ENCODE measurements around the gene TYRP1.

Gene TYRP1

DNA sequence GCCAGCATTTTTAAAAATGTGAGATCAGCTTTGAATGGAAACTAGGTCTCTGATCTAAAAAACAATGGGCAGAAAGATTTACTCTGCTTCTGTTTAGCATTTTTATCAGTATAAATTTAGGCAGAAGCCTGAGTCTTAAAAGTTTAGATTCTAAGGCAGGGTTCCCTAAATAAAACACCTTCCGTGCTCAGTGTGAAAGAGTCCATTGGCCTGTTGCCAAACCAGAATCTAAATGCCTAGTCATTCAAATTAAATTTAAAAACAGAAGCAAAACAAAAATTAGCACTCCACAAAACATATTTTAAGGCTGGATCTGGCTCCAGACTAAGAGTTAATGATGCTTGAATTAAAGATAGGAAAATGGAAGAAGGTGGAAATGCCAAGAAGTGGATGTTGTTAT, 4.5 kb downstream of the TYRP1 start:
- DNase-seq = peak; percentile 74

GRCh38 chr9:12698266-12698665, 5.1 kb downstream of the TYRP1 start:
- no peak for DNase-seq

DNA sequence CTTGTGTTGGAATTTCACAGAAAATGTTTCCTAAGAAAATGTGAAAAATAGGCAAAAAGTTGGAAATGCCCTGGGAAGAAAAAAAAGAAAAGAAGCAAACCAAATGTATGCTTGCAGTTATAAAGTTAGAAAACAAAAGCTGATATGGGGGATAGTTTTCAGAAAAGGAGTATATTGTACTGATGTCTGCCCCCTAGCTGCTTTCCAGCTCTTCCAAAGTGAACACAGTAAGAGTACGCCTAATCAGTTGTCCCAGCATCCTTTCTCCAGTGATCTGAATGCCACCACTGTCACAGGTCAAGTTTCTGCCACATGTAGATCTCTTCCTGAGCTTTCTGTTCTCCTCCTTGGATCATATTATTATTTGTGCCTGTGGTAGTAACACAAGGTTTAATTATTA, 5.8 kb downstream of the TYRP1 start:
- no peak for DNase-seq

- peak; percentile 11 for DNase-seq
These were observed 6.3 kb downstream of the TYRP1 start for GRCh38 chr9:12699529-12699928.

GRCh38 chr9:12701126-12701525, 7.9 kb downstream of the TYRP1 start:
- DNase-seq = no peak

GRCh38 chr9:12702160-12702758, 9.1 kb downstream of the TYRP1 start:
- DNase-seq = no peak

GRCh38 chr9:12703996-12704395, 10.8 kb downstream of the TYRP1 start:
- no peak for DNase-seq

DNA sequence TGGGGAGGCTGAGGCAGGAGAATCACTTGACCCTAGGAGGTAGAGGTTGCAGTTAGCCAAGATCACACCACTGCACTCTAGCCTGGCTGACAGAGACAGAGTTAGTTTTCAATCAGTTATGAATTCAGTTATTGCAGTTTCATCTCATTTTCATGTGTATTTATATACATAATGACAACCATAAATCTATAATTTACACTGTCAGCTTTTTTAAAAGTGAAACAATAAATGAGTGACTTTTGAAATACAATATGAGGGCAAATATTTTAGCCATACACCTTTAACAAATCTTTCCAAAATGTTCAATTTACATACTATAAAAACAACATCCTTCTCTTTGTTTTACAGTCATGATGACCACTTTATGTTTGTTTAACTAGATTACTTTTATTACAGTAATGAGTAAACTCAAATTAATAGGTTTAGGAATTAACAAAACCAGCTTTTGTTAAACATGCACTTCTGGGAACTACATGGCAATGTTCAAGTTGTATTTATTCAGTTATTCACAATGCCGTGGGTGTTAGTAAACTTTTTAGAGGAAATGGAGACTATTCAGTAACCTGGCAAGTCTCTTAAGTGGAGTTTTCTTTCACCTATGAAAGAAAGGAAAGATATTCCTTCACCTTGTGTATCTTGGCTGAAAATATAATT, 12.7 kb downstream of the TYRP1 start:
- DNase-seq = no peak

DNA sequence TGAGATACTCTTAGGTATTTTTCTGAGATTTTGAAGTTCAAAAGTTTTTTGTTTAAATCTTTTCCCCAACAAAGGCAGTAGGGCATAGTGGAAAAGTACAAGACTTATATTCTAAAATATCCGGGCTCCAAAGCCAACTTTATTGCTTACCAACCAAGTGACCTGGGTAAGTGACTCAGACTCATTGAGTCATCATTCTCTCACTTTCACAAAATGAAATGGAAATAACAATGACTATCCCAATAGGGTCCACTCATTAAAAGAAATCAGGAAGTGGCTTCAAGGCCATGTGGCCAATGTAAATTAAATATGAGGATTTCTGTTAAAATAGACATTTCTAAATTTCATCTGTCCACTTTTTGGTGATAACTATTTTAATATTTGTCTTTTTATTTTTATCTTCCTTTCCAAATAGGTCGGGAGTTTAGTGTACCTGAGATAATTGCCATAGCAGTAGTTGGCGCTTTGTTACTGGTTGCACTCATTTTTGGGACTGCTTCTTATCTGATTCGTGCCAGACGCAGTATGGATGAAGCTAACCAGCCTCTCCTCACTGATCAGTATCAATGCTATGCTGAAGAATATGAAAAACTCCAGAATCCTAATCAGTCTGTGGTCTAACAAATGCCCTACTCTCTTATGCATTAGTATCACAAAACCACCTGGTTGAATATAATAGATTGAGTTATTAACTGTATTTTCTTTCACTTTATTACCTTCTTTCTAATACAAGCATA, 15.5 kb downstream of the TYRP1 start:
- no peak for DNase-seq

- DNase-seq = no peak
These were observed 19.3 kb downstream of the TYRP1 start for GRCh38 chr9:12712532-12712931.

GRCh38 chr9:12715268-12715667, 22.1 kb downstream of the TYRP1 start:
- no peak for DNase-seq

GRCh38 chr9:12716823-12717600, 23.8 kb downstream of the TYRP1 start:
- no peak for DNase-seq

- DNase-seq = no peak
These were observed 24.7 kb downstream of the TYRP1 start for GRCh38 chr9:12717907-12718306.

GRCh38 chr9:12718482-12719026, 25.4 kb downstream of the TYRP1 start:
- DNase-seq = no peak

GRCh38 chr9:12719431-12719830, 26.2 kb downstream of the TYRP1 start:
- DNase-seq = peak; percentile 52

- DNase-seq = no peak
These were observed 27.4 kb downstream of the TYRP1 start for GRCh38 chr9:12720551-12720950.

DNA sequence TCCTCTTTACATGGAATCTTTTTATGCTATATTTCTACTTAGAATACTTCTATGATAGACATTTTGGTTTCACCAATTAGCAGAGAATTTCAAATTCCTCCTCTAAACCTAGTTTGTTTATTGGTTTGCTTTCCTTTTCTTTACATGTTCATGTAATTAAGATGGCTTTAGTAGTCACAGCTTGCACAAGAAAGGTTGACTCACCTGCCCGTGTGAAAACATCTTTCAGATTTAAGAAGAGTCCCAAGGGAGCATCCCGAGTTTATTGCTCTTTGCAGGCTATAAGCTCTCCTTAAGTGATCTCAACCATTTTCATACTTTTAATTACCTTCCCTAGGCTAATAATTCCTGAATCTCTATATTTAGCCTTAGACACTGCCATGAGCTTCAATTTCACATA, 28.9 kb downstream of the TYRP1 start:
- DNase-seq = no peak

DNA sequence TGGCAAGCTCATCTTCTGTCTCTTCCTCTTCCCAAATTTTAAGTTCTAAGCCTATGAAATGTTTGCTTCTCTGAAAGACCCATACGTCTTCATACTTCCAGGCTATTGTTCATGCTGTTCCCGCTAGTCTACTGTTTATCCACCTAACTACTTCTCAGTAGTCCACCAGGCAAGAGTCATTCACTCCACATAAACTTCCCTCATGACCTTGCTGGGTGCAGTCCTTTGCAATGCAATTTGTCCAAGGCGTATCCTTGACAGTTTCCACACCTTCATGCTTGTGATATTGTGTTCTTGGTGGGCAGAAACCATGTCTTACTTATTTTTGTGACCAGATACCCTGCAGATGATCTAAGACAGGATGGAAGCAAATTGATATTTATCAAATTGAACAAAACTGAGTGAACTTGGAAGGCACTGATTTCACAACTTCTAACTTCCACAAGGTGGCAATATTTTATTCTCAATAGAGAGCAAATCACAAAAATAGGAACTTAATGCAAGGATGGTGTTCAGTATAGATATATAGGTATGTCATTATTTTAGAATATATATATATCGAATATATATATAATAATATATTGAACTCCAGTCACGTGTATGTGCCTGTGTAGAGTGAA, 30.3 kb downstream of the TYRP1 start:
- DNase-seq = peak; percentile 36

DNA sequence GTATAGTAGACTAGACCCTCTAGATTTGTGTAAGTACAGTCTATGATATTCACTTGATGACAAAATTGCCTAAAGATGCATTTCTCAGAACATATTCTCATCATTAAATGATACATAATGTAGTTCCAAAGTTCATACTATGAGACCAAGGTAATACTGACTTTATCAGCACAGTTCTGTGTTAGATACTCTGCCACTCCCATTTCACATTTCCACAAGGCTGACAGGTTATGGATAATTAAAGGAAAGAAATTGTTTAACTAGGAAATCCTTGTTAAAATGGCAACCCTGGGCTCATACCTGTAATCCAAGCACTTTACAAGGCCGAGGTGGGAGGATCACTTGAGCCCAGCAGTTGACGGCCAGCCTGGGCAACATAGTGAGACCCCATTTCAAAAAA, 33.6 kb downstream of the TYRP1 start:
- DNase-seq = no peak

DNA sequence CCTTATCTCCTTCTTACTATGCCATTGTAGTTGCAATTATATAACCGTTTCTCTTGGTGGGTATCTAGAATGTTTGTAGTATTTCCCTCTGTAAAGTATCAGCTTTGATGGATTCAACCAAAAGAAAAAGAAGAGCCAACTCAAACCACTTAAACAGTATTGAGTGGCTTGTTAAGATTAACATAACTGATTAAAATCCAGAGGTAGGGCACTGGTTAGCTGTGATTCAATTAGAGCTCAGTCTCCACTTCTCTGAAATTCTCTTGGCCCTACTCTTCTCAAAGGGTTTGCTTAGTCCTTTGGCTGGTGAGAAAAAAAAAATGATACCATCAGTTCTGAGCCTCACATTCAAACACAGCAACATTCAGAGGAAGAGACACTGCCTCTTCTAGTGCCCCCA, 37.0 kb downstream of the TYRP1 start:
- DNase-seq = no peak

GRCh38 chr9:12730927-12731326, 37.7 kb downstream of the TYRP1 start:
- DNase-seq = no peak

DNA sequence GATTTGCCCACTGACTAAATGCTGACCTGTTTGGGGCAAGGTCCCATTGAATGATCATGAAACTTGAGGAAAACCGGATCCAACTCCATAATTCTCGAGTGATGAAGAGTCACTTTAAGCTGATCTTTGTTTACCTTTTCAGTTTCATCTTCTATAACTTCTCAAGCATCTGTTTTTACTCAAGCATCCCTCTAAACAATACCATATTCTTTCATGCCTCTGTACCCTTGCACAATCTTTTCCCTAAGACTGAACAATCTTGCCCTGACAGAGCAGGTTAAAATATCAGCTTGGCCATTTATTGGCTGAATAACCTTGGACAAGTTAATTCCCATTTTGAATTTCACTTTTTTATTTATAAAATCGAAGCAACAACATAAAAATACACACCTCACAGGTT, 39.8 kb downstream of the TYRP1 start:
- no peak for DNase-seq

GRCh38 chr9:12735665-12736064, 42.5 kb downstream of the TYRP1 start:
- DNase-seq = no peak
